Measurements from ENCODE around the gene DTNBP1.

DTNBP1 gene

GRCh38 chr6:15489261-15489962 lies 173.4 kb downstream of the DTNBP1 start:
- no peak for DNase-seq (ENCODE audit: low read depth in 3 of 3, low spot score in 1 of 3)

DNA sequence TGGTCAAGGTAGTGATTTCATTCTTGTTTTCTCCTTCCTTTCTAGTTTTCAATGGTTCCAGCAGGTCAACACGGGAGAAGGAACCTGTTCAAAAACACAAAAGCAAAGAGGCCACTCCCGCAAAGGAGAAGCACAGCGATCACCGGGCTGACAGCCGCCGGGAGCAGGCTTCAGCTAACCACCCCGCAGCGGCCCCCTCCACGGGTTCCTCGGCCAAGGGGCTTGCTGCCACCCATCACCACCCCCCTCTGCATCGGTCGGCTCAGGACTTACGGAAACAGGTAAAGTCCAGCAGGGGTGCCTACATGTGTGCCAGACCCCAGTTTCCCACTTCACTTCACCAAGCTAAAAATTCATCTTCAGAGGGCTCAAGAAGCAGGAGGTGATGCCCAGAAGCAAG lies 175.6 kb downstream of the DTNBP1 start:
- DNase-seq (ENCODE audit: low read depth in 3 of 3, low spot score in 1 of 3) = no peak

DNA sequence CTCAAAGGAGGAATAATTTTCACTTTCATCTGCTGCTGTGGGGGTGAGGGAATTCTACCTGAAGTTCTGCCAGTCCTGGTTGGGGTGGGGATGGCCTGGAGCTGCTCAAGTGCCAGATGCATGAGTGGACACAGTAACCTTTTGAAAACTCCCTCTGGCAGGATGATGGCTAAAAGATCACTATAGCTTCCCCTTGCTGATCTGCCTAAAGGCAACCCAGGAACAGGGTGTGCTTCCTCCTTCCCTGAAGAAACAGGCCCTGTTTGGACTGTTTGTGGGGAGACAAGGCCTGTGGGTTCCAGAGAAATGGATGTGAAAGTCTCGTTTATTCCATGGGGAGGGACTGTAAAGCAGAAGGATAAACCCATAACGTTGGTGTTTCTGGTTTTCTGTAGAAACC lies 176.9 kb downstream of the DTNBP1 start:
- no peak for DNase-seq (ENCODE audit: low read depth in 3 of 3, low spot score in 1 of 3)

DNA sequence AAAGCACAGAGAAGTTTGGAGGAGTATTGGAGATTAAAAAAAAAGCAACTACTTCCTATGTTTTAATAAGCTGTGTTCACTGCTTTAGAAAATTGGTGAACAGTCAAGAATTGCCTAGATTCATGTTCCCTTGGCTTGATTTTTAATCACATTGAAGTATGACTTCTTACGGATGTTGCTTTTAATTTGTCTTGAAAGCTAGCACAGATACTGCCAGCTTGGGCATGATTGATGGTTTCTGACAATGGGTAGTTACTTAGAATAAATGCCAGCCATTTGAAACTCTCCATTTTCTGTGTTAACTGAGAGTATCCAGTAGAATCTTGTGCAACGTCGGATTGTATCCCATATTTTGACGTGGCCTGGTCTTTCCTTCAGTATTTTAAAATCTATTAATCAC lies 178.0 kb downstream of the DTNBP1 start:
- DNase-seq (ENCODE audit: low read depth in 3 of 3, low spot score in 1 of 3) = no peak

- DNase-seq (ENCODE audit: low read depth in 3 of 3, low spot score in 1 of 3) = no peak
These were observed 178.7 kb downstream of the DTNBP1 start for GRCh38 chr6:15484140-15484539.

DNA sequence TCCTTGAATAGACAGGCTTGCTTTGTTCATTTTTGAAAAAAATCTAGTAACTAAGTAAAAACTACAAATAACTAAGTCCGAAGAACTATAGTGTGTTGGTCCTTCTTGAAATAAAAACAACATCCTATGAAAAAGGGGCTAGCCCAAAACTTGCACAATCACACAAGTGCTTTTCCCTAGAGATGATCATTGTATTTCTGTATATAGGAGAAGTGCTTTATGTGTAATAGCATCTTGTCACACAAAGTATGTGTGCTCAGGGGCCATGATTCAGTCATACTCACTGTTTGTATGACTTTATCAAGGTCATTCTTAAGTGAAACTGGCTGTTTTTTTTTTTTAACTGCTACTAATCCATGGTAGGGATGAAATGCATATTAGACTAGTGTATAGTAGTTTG lies 179.8 kb downstream of the DTNBP1 start:
- DNase-seq (ENCODE audit: low read depth in 3 of 3, low spot score in 1 of 3) = no peak

- DNase-seq (ENCODE audit: low read depth in 3 of 3, low spot score in 1 of 3) = no peak
These were observed 181.2 kb downstream of the DTNBP1 start for GRCh38 chr6:15481390-15482291.

DNA sequence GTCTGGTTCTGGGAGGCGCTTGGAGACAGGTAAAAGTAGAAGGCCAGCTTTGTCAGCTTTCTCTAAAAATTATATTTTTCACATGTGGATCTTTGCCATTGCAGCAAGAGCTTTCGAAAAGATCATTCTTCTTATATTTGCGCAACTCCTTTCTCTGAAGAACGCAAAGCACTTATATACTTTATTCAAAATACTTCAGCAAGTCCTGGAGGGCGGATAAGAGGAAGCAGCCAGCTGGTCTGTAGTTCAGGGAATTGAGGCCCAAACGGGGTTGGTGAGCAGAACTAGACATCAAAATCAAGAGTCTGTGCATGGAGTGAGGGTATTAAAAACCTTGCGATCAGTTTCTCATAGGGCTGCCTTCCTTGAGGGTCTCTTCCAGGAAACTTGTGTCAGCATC lies 182.3 kb downstream of the DTNBP1 start:
- DNase-seq (ENCODE audit: low read depth in 3 of 3, low spot score in 1 of 3) = no peak

- DNase-seq (ENCODE audit: low read depth in 3 of 3, low spot score in 1 of 3) = no peak
These were observed 183.1 kb downstream of the DTNBP1 start for GRCh38 chr6:15479761-15480160.

- no peak for DNase-seq (ENCODE audit: low read depth in 3 of 3, low spot score in 1 of 3)
These were observed 185.1 kb downstream of the DTNBP1 start for GRCh38 chr6:15477746-15478145.

- no peak for DNase-seq (ENCODE audit: low read depth in 3 of 3, low spot score in 1 of 3)
These were observed 186.0 kb downstream of the DTNBP1 start for GRCh38 chr6:15476631-15477380.

DNA sequence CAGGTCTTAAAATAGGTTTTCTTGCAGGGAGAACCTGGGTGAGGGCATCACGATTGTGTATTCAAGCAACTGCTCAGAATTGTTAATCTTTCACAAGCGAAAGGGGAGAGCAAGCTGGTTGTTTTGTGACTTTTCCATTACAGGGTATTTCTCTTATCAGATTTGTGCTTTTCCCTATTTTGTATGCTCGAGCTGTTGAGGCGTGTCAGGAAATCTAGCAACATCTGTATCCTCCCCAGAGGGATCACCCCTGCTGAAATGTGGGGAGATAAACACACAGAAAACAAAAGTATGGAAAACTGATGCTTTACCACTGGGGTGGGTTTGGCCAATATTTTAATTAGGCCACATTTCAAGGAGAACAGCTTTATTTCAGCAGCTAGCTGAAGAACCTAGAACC lies 187.0 kb downstream of the DTNBP1 start:
- DNase-seq (ENCODE audit: low read depth in 3 of 3, low spot score in 1 of 3) = no peak

DNA sequence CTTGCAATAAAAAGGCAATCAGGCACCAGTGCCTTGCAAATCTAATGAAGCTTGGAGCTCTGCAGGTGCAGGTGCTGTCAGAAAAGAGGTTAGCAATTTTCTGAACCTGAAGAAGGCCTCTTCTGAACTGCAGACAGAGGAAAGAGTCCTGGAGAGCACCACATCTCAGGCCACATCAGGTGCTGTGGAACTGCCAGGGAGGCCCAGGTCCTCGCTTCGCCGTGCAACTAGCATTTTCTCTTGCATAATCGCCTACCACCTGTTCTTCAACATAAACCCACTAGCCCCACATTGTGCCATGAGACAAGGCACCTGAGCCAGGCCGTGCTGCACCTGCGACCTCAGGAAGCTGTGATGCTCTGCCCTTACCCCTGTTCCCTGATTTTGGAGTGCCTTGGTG lies 187.6 kb downstream of the DTNBP1 start:
- DNase-seq (ENCODE audit: low read depth in 3 of 3, low spot score in 1 of 3) = no peak

- DNase-seq (ENCODE audit: low read depth in 3 of 3, low spot score in 1 of 3) = no peak
These were observed 188.6 kb downstream of the DTNBP1 start for GRCh38 chr6:15474196-15474595.

DNA sequence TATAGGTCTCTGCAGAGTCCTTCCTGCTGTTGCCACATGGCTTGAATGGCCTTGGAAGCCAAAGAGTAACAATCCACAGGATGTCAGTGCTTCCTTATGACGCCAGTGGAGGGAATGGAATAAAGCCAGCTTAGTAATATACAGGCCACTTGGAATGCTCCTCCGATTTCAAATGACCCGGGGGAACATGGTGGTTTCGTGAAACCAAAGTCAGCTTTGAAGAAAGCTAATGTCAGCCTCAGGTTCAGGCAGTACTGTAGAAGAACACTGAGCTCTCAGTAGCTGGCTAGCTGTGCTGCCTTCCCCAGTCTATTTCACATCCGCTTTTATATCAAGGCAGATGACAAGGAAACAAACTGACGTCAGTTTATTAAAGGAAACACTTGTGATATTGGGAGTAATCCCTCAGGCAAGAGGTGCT lies 189.1 kb downstream of the DTNBP1 start:
- DNase-seq (ENCODE audit: low read depth in 3 of 3, low spot score in 1 of 3) = no peak

DNA sequence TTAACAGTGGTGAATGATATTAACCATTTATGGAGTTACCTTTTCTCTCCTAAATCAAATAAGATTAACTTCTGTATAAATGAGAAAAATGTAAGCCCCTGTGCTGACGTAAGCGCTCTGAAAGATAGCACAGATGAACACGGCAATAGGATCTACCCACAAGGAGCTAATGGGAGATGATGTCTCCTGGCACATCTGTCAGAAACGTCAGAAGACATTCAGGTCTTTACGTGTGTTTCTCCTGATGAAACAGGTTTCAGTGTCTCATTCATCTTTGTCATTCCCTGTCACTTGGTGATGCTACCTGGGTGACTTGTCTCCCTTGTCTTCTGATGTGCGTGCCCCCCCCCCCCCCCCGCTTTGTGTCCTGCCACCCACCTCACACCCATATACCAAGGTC lies 189.7 kb downstream of the DTNBP1 start:
- no peak for DNase-seq (ENCODE audit: low read depth in 3 of 3, low spot score in 1 of 3)
